ENCODE measurements around the gene ATP6V0C. TPM values are rescaled to one million over a fixed set of nuclear protein-coding genes. Genes with fewer than 3 reads are reported as not detected.

Gene ATP6V0C
- total RNA-seq, 5 donors from 2014 or later (not counting 1 experiment from before 2014, with no cell fraction given), result 122 to 161 (median 128) TPM

DNA sequence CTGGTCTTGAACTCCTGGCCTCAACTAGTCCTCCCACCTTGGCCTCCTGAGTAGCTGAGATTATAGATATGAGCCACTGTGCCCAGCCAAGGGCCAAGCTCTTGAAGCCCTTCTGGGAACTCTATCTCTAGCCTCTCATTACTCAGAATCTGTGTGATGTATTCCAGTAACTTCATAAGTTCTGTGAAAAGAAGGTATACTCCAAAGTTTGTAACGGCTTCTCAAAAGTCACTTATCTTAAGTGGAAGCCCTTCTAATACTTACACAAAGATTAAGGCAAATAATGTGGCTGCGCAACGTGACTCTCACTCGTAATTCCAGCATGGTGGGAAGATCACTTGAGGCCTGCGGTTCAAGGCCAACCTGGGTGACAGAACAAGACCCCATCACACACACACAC is 19.1 kb upstream of the ATP6V0C start:
- Mint-ChIP-seq H3K4me1 (no peaks in the 10 kb centered on the region), H3K36me3 (peaks cover 9% of the 10 kb centered on the region), H3K27me3 (no peaks in the 10 kb centered on the region), H3K4me3 (no peak overlapping the region), H3K9me3 (no peaks in the 10 kb centered on the region), H3K27ac (no peak overlapping the region)
- CTCF ChIA-PET, result no interaction called here
- POLR2A ChIA-PET, result no interaction called here
- no peak overlapping the region for H3K27ac ChIP-seq (ENCODE audit: low read length)
- peaks cover 9 to 14% of the 10 kb centered on the region in 2 donors for H3K36me3 ChIP-seq (ENCODE audit: control insufficient read depth in 2 of 2, extremely low read depth in 1 of 2, insufficient read depth in 1 of 2, low read length in 1 of 2)
- no peaks in the 10 kb centered on the region for H3K9me3 ChIP-seq
- 100% methylated on average over 1 of the region's 5 CpGs for WGBS (ENCODE audit: insufficient coverage)
- DNase-seq (no peak), ATAC-seq (replicated peaks in 1 of 4) (no peak)
- H3K27me3 ChIP-seq (replicated peaks in 1 of 2; ENCODE audit: control insufficient read depth in 2 of 2, extremely low read depth in 1 of 2, insufficient read depth in 2 of 2, low read length in 1 of 2), result no peaks in the 10 kb centered on the region
- no peak overlapping the region for H3K4me3 ChIP-seq (ENCODE audit: control insufficient read depth in 1 of 2, extremely low read depth in 1 of 2, low read length in 1 of 2)
- no peaks in the 10 kb centered on the region for H3K4me1 ChIP-seq (ENCODE audit: control insufficient read depth in 1 of 2, extremely low read depth in 1 of 2, insufficient read depth in 2 of 2, low read length in 2 of 2)

DNA sequence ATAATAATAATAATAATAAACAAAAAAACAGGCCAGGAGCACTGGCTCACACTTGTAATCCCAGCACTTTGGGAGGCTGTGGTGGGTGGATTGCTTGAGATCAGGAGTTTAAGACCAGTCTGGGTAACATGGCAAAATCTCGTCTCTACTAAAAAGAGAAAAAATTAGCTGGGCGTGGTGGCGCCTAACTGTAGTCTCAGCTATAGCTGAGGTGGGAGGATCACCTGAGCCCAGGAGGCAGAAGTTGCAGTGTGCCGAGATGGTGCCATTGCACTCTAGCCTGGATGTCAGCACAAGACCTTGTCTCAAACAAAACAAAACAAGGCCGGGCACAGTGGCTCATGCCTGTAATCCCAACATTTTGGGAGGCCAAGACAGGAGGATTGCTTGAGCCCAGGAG is 18.7 kb upstream of the ATP6V0C start:
- no peaks in the 10 kb centered on the region for H3K27me3 ChIP-seq (replicated peaks in 1 of 2; ENCODE audit: control insufficient read depth in 2 of 2, extremely low read depth in 1 of 2, insufficient read depth in 2 of 2, low read length in 1 of 2)
- Mint-ChIP-seq H3K36me3 (peaks cover 9% of the 10 kb centered on the region), H3K4me1 (no peaks in the 10 kb centered on the region), H3K4me3 (no peak overlapping the region), H3K27ac (no peak overlapping the region), H3K9me3 (no peaks in the 10 kb centered on the region), H3K27me3 (no peaks in the 10 kb centered on the region)
- WGBS (ENCODE audit: insufficient coverage), result 90% methylated on average over 4 of the region's 5 CpGs
- no peaks in the 10 kb centered on the region for H3K4me1 ChIP-seq (ENCODE audit: control insufficient read depth in 1 of 2, extremely low read depth in 1 of 2, insufficient read depth in 2 of 2, low read length in 2 of 2)
- no peak for ATAC-seq (replicated peaks in 1 of 4)
- DNase-seq, result no peak
- H3K36me3 ChIP-seq (ENCODE audit: control insufficient read depth in 2 of 2, extremely low read depth in 1 of 2, insufficient read depth in 1 of 2, low read length in 1 of 2), result peaks cover 9 to 14% of the 10 kb centered on the region in 2 donors
- no peaks in the 10 kb centered on the region for H3K9me3 ChIP-seq
- POLR2A ChIA-PET, result no interaction called here
- CTCF ChIA-PET, result interaction anchor here in 1 of 2 donors (0.6 kb wide), 1 partner anchor 82 kb away, joined by 3 read pairs; no protein-coding TSS in a partner anchor
- no peak overlapping the region for H3K27ac ChIP-seq (ENCODE audit: low read length)
- no peak overlapping the region for H3K4me3 ChIP-seq (ENCODE audit: control insufficient read depth in 1 of 2, extremely low read depth in 1 of 2, low read length in 1 of 2)

GRCh38 chr16:2496223-2497115 is 17.3 kb upstream of the ATP6V0C start:
- no peaks in the 10 kb centered on the region for H3K9me3 ChIP-seq
- ATAC-seq (replicated peaks in 1 of 4), result no peak
- DNase-seq, result no peak
- peaks cover 9% of the 10 kb centered on the region for H3K36me3 Mint-ChIP-seq
- no peak overlapping the region for H3K4me3 ChIP-seq (ENCODE audit: control insufficient read depth in 1 of 2, extremely low read depth in 1 of 2, low read length in 1 of 2)
- ChIA-PET CTCF (no interaction called here), POLR2A (no interaction called here)
- no peak overlapping the region for H3K27ac ChIP-seq (ENCODE audit: low read length)
- H3K27me3 ChIP-seq (replicated peaks in 1 of 2; ENCODE audit: control insufficient read depth in 2 of 2, extremely low read depth in 1 of 2, insufficient read depth in 2 of 2, low read length in 1 of 2), result no peaks in the 10 kb centered on the region
- H3K4me1 Mint-ChIP-seq, result no peaks in the 10 kb centered on the region
- peaks cover 9 to 11% of the 10 kb centered on the region in 2 donors for H3K36me3 ChIP-seq (ENCODE audit: control insufficient read depth in 2 of 2, extremely low read depth in 1 of 2, insufficient read depth in 1 of 2, low read length in 1 of 2)
- H3K4me1 ChIP-seq (ENCODE audit: control insufficient read depth in 1 of 2, extremely low read depth in 1 of 2, insufficient read depth in 2 of 2, low read length in 2 of 2), result peaks cover 0 to 7% of the 10 kb centered on the region in 2 experiments
- 95% methylated on average over 62 of the region's 62 CpGs for WGBS (ENCODE audit: insufficient coverage)
- H3K27ac Mint-ChIP-seq, result no peak overlapping the region
- no peaks in the 10 kb centered on the region for H3K9me3 Mint-ChIP-seq
- H3K4me3 Mint-ChIP-seq, result no peak overlapping the region
- H3K27me3 Mint-ChIP-seq, result no peaks in the 10 kb centered on the region

- Mint-ChIP-seq H3K4me1 (no peaks in the 10 kb centered on the region), H3K36me3 (peaks cover 9% of the 10 kb centered on the region), H3K9me3 (no peaks in the 10 kb centered on the region), H3K4me3 (no peak overlapping the region), H3K27me3 (no peaks in the 10 kb centered on the region), H3K27ac (no peak overlapping the region)
- H3K27ac ChIP-seq (ENCODE audit: low read length), result no peak overlapping the region
- 94% methylated on average over 19 of the region's 21 CpGs for WGBS (ENCODE audit: insufficient coverage)
- no peak overlapping the region for H3K4me3 ChIP-seq (ENCODE audit: control insufficient read depth in 1 of 2, extremely low read depth in 1 of 2, low read length in 1 of 2)
- peaks cover 9 to 11% of the 10 kb centered on the region in 2 donors for H3K36me3 ChIP-seq (ENCODE audit: control insufficient read depth in 2 of 2, extremely low read depth in 1 of 2, insufficient read depth in 1 of 2, low read length in 1 of 2)
- ChIA-PET CTCF (no interaction called here), POLR2A (no interaction called here)
- H3K27me3 ChIP-seq (replicated peaks in 1 of 2; ENCODE audit: control insufficient read depth in 2 of 2, extremely low read depth in 1 of 2, insufficient read depth in 2 of 2, low read length in 1 of 2), result no peaks in the 10 kb centered on the region
- H3K4me1 ChIP-seq (ENCODE audit: control insufficient read depth in 1 of 2, extremely low read depth in 1 of 2, insufficient read depth in 2 of 2, low read length in 2 of 2), result peaks cover 0 to 9% of the 10 kb centered on the region in 2 experiments
- no peak for ATAC-seq (replicated peaks in 1 of 4)
- no peaks in the 10 kb centered on the region for H3K9me3 ChIP-seq
- DNase-seq, result no peak
Measured at GRCh38 chr16:2497116-2497630, 16.6 kb upstream of the ATP6V0C start.

GRCh38 chr16:2497695-2498484 is 15.9 kb upstream of the ATP6V0C start:
- H3K4me1 Mint-ChIP-seq, result no peaks in the 10 kb centered on the region
- H3K27ac Mint-ChIP-seq, result no peak overlapping the region
- H3K27ac ChIP-seq (ENCODE audit: low read length), result no peak overlapping the region
- POLR2A ChIA-PET, result no interaction called here
- H3K4me1 ChIP-seq (ENCODE audit: control insufficient read depth in 1 of 2, extremely low read depth in 1 of 2, insufficient read depth in 2 of 2, low read length in 2 of 2), result peaks cover 0 to 9% of the 10 kb centered on the region in 2 experiments
- no peak overlapping the region for H3K4me3 ChIP-seq (ENCODE audit: control insufficient read depth in 1 of 2, extremely low read depth in 1 of 2, low read length in 1 of 2)
- ATAC-seq (replicated peaks in 1 of 4) (no peak), DNase-seq (no peak)
- no peaks in the 10 kb centered on the region for H3K9me3 ChIP-seq
- no peaks in the 10 kb centered on the region for H3K27me3 ChIP-seq (replicated peaks in 1 of 2; ENCODE audit: control insufficient read depth in 2 of 2, extremely low read depth in 1 of 2, insufficient read depth in 2 of 2, low read length in 1 of 2)
- H3K36me3 Mint-ChIP-seq, result peaks cover 9% of the 10 kb centered on the region
- H3K9me3 Mint-ChIP-seq, result no peaks in the 10 kb centered on the region
- CTCF ChIA-PET, result no interaction called here
- H3K27me3 Mint-ChIP-seq, result no peaks in the 10 kb centered on the region
- H3K4me3 Mint-ChIP-seq, result no peak overlapping the region
- 88% methylated on average over 26 of the region's 26 CpGs for WGBS (ENCODE audit: insufficient coverage)
- H3K36me3 ChIP-seq (ENCODE audit: control insufficient read depth in 2 of 2, extremely low read depth in 1 of 2, insufficient read depth in 1 of 2, low read length in 1 of 2), result peaks cover 9 to 11% of the 10 kb centered on the region in 2 donors

GRCh38 chr16:2498531-2499253 is 15.1 kb upstream of the ATP6V0C start:
- Histone ChIP-seq H3K27ac (ENCODE audit: low read length) (no peak overlapping the region), H3K27me3 (replicated peaks in 1 of 2; ENCODE audit: control insufficient read depth in 2 of 2, extremely low read depth in 1 of 2, insufficient read depth in 2 of 2, low read length in 1 of 2) (no peaks in the 10 kb centered on the region), H3K4me1 (ENCODE audit: control insufficient read depth in 1 of 2, extremely low read depth in 1 of 2, insufficient read depth in 2 of 2, low read length in 2 of 2) (peaks cover 0 to 9% of the 10 kb centered on the region in 2 experiments), H3K9me3 (no peaks in the 10 kb centered on the region), H3K36me3 (ENCODE audit: control insufficient read depth in 2 of 2, extremely low read depth in 1 of 2, insufficient read depth in 1 of 2, low read length in 1 of 2) (peaks cover 9 to 11% of the 10 kb centered on the region in 2 donors), H3K4me3 (ENCODE audit: control insufficient read depth in 1 of 2, extremely low read depth in 1 of 2, low read length in 1 of 2) (no peak overlapping the region)
- Mint-ChIP-seq H3K4me1 (no peaks in the 10 kb centered on the region), H3K9me3 (no peaks in the 10 kb centered on the region), H3K27ac (no peak overlapping the region), H3K27me3 (no peaks in the 10 kb centered on the region), H3K4me3 (no peak overlapping the region), H3K36me3 (peaks cover 9% of the 10 kb centered on the region)
- POLR2A ChIA-PET, result no interaction called here
- no peak for DNase-seq
- CTCF ChIA-PET, result no interaction called here
- ATAC-seq (replicated peaks in 1 of 4), result no peak
- 88% methylated on average over 11 of the region's 15 CpGs for WGBS (ENCODE audit: insufficient coverage)

Measured in T-cell (primary cell).